ENCODE measurements around the gene DNM3. TPM values are rescaled to one million over a fixed set of nuclear protein-coding genes. Genes with fewer than 3 reads are reported as not detected.

The DNM3 gene
- total and polyA plus RNA-seq, 9 donors: 3.1 to 6.5 (median 4.4) TPM

DNA sequence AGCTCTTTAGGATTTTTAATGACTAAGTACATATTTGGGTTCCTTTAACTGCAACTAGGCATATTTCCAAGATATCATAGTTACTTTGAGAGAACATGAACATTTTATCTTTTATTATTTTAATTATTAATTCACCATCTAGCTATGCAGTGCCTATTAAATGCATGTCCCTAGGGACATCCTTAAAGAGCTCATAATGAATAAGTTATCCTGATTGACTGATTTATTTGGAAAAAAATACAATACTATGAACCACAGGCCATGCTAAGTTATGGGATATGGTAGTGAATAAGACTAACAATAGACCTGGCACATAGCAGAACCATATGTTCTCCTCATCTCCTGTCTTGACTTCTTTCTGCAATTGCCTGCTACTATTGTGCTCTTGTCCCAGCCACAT lies 562.8 kb downstream of the DNM3 start:
- intact Hi-C loops (cut with DNase I): loop anchor here in 2 of 4 donors (10.0 kb wide), 1 partner anchor 359 kb away; no protein-coding TSS in a partner anchor
- H3K4me3 ChIP-seq: no peak overlapping the region
- peaks cover 3% of the 10 kb centered on the region for H3K4me1 ChIP-seq (ENCODE audit: insufficient read depth)
- TF ChIP-seq, protein P1, sequence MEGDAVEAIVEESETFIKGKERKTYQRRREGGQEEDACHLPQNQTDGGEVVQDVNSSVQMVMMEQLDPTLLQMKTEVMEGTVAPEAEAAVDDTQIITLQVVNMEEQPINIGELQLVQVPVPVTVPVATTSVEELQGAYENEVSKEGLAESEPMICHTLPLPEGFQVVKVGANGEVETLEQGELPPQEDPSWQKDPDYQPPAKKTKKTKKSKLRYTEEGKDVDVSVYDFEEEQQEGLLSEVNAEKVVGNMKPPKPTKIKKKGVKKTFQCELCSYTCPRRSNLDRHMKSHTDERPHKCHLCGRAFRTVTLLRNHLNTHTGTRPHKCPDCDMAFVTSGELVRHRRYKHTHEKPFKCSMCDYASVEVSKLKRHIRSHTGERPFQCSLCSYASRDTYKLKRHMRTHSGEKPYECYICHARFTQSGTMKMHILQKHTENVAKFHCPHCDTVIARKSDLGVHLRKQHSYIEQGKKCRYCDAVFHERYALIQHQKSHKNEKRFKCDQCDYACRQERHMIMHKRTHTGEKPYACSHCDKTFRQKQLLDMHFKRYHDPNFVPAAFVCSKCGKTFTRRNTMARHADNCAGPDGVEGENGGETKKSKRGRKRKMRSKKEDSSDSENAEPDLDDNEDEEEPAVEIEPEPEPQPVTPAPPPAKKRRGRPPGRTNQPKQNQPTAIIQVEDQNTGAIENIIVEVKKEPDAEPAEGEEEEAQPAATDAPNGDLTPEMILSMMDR (IDR thresholded peaks at IDR 0.05): no peak
- TF ChIP-seq EP300 (IDR thresholded peaks at IDR 0.05): no peak
- TF ChIP-seq POLR2A (IDR thresholded peaks at IDR 0.05): no peak
- DNase-seq: no peak
- no peaks in the 10 kb centered on the region for H3K9me3 ChIP-seq
- no peaks in the 10 kb centered on the region for H3K36me3 ChIP-seq
- H3K27ac ChIP-seq: no peak overlapping the region
- H3K27me3 ChIP-seq: no peaks in the 10 kb centered on the region

DNA sequence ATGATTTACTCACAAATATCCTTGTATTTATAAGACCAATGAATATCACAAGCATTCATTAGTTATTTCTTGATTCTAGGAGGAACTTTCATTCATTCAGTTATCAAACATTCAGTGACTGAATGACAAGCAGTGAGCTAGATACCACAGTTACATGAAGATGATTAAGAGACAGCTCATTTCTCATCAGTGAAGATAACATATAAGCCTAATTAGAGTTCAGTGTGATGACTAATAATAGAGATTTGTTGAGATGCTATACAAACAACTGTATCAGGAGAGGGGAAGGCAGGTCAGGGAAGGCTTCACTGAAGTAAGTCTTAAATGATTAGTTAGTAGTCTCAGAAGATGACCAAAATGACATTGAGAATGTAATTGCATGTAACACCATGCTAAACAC lies 564.6 kb downstream of the DNM3 start:
- intact Hi-C loops (cut with DNase I): loop anchor here in 2 of 4 donors (10.0 kb wide), 1 partner anchor 361 kb away; no protein-coding TSS in a partner anchor
- Histone ChIP-seq H3K36me3 (no peaks in the 10 kb centered on the region), H3K4me3 (no peak overlapping the region), H3K27me3 (no peaks in the 10 kb centered on the region), H3K4me1 (ENCODE audit: insufficient read depth) (peaks cover 3% of the 10 kb centered on the region), H3K27ac (no peak overlapping the region), H3K9me3 (no peaks in the 10 kb centered on the region)
- TF ChIP-seq, protein P1 (IDR thresholded peaks at IDR 0.05): no peak
- TF ChIP-seq POLR2A (IDR thresholded peaks at IDR 0.05): no peak
- DNase-seq: no peak

DNA sequence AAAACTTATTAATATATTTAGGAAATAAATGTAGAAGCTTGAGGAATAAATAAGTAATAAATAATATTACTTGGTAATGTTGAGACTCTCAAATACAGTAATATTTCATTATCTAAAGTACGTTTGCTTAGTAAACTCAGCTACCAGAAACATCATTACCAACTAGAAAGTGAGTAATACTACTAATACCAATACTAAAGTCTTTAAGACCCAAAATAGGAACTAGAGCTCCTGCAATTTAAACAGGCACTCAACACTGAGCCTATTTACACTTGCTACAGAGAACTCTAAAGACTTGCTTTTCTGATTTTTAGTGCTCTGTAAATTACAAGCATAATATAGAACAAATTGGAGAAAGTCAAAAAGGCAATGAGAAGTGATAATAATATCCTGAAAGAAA lies 565.7 kb downstream of the DNM3 start:
- H3K9me3 ChIP-seq: no peaks in the 10 kb centered on the region
- H3K4me3 ChIP-seq: no peak overlapping the region
- intact Hi-C loops (cut with DNase I): loop anchor here in 2 of 4 donors (10.0 kb wide), 1 partner anchor 362 kb away; no protein-coding TSS in a partner anchor
- no peak for DNase-seq
- no peaks in the 10 kb centered on the region for H3K27me3 ChIP-seq
- H3K4me1 ChIP-seq (ENCODE audit: insufficient read depth): peaks cover 3% of the 10 kb centered on the region
- WGBS, 3 donors: 93 to 98% (median 94%) methylated on average over 1 of the region's 1 CpG
- H3K36me3 ChIP-seq: no peaks in the 10 kb centered on the region
- TF ChIP-seq EP300 (IDR thresholded peaks at IDR 0.05): no peak
- TF ChIP-seq, protein P1 (IDR thresholded peaks at IDR 0.05): no peak
- no peak for TF ChIP-seq POLR2A (IDR thresholded peaks at IDR 0.05)
- no peak overlapping the region for H3K27ac ChIP-seq

DNA sequence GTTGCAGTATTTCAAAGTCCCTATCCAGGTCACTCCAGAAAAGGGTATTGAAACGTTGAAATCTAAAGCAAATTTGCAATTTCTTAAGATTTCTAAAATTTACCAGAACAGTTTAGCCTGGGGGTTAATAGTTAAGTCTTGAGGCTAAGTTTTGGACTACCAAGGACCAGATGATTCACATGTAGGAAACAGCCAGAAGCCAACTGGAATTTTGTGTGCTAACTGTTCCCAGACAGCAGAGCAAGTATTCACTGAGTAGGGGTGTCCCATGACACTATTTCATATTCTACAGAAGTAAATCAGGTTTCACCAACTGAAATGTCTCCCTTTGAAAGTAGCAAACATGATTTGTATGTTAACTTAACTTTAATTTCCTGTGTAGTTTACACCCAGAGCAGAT lies 567.7 kb downstream of the DNM3 start:
- TF ChIP-seq, protein P1 (IDR thresholded peaks at IDR 0.05): no peak
- TF ChIP-seq POLR2A (IDR thresholded peaks at IDR 0.05): no peak
- no peak for TF ChIP-seq EP300 (IDR thresholded peaks at IDR 0.05)
- DNase-seq: no peak
- H3K4me3 ChIP-seq: no peak overlapping the region
- no peaks in the 10 kb centered on the region for H3K9me3 ChIP-seq
- H3K27me3 ChIP-seq: no peaks in the 10 kb centered on the region
- no peaks in the 10 kb centered on the region for H3K36me3 ChIP-seq
- intact Hi-C loops (cut with DNase I): loop anchor here in 2 of 4 donors (10.0 kb wide), 1 partner anchor 364 kb away; no protein-coding TSS in a partner anchor
- H3K27ac ChIP-seq: no peak overlapping the region
- WGBS, 3 donors: 74 to 85% (median 83%) methylated on average over 1 of the region's 1 CpG
- H3K4me1 ChIP-seq (ENCODE audit: insufficient read depth): no peaks in the 10 kb centered on the region
